Stimulated activated CD8-positive, alpha-beta memory T cell treated with anti-CD3 and anti-CD28 coated beads, Interleukin-7, amount 100 ng/mL, for 1 hour (primary cell): Measurements from ENCODE around the gene C3AR1.
"Not testable (repeated sequence)": the region's sequence is repeated elsewhere in the genome, so short reads cannot be mapped to it uniquely, and the experiment has no call there.

Experiments
- DNase-seq, 2 donors: peaks; one replicate each; pipeline ENCODE4 v3.0.0-alpha.2; 2020; ENCODE audit warnings: low read depth in 2 of 2

Gene C3AR1

DNA sequence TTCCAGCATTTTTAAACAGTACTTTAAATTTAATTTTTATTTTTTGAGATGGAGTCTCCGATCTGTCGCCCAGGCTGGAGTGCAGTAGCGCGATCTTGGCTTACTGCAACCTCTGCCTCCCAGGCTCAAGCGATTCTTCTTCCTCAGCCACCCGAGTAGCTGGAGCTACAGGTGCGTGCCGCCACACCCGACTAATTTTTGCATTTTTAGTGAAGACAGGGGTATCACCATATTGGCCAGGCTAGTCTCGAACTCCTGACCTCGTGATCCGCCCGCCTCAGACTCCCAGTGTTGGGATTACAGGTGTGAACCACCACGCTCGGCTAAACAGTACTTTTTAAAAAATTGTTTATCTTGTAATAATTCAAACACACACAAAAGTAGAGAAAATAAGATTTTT lies 37.9 kb downstream of the C3AR1 start:
- no peak for DNase-seq

DNA sequence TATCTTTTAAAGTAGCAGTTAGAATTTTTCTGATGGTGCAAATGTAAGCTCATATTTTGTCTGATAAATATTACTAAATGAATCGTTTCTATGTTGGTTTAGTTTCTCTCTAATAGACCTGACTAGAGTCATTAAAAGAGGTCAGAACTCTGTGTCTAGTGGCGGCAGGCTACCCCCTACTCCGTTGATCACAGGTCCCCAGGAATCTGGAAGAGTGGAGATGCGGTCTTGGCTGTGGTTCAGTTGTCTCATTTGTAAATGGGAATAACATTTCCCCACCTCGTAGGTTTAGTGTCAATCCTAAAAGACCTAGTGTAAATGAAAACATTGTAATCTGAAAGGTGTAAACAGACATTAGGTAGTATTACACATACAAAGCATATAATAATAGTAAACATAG lies 38.3 kb downstream of the C3AR1 start:
- no peak for DNase-seq

GRCh38 chr12:8026291-8026900 lies 39.8 kb downstream of the C3AR1 start:
- peak; percentile 86 to 88 for DNase-seq

- DNase-seq = no peak
These were observed 47.2 kb downstream of the C3AR1 start for GRCh38 chr12:8018666-8019581.

DNA sequence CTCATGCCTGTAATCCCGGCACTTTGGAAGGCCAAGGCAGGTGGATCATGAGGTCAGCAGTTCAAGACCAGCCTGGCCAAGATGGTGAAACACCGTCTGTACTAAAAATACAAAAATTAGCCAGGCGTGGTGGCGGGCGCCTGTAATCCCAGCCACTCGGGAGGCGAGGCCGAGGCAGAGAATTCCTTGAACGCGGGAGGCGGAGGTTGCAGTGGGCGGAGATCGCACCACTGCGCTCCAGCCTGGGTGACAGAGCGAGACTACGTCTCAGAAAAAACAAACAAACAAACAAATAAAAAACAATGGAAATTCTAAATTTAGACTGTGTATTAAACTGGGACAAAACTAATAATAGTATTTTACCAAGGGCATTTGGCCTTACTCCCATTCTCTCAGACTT lies 47.9 kb downstream of the C3AR1 start:
- not testable (repeated sequence) for DNase-seq

- no peak for DNase-seq
These were observed 51.3 kb downstream of the C3AR1 start for GRCh38 chr12:8014836-8015235.

- no peak for DNase-seq
These were observed 53.4 kb downstream of the C3AR1 start for GRCh38 chr12:8012651-8013309.

DNA sequence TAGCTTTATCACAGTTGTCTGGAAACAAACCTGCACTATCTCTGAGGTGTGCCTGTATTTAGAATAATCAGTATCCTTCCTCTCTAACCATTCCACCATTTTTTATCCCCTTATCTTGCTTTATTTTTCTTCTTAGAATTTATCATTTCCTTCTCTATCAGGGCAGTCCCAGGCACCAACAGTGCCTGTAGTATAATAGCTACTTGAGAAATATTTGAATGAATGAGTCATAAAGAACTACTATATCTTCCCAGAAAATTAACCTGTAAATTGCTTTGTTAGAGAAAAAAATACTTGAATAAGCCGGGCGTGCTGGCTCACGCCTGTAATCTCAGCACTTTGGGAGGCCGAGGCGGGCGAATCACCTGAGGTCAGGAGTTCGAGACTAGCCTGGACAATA lies 54.8 kb downstream of the C3AR1 start:
- no peak for DNase-seq
